Choroid plexus epithelial cell (primary cell): ENCODE measurements around the gene ANO1.
"Not testable (repeated sequence)": the region's sequence is repeated elsewhere in the genome, so short reads cannot be mapped to it uniquely, and the experiment has no call there.

ENCODE experiments used
- DNase-seq: peaks from one replicate; pipeline ENCODE4 v3.0.0-alpha.2; 2010; ENCODE audit warnings: low read depth
- H3K4me3 ChIP-seq: 2 replicates; pipeline ENCODE4 v1.5.1; 2011; ENCODE audit warnings: low read depth, mild to moderate bottlenecking, control low read depth, low read length, moderate library complexity
- CTCF ChIP-seq: conservative IDR thresholded peaks from 2 replicates; pipeline ENCODE4 v1.5.1; 2011; ENCODE audit warnings: low read depth, mild to moderate bottlenecking, control low read depth, inconsistent platforms, low read length, moderate library complexity

The ANO1 gene

GRCh38 chr11:70192666-70193410 is 114.7 kb downstream of the ANO1 start:
- no peak for DNase-seq
- no peak for TF ChIP-seq CTCF
- no peak overlapping the region for H3K4me3 ChIP-seq

GRCh38 chr11:70193411-70194292 is 115.5 kb downstream of the ANO1 start:
- DNase-seq, result no peak
- no peak for TF ChIP-seq CTCF
- no peak overlapping the region for H3K4me3 ChIP-seq

- no peak overlapping the region for H3K4me3 ChIP-seq
- no peak for DNase-seq
- no peak for TF ChIP-seq CTCF
These were observed 117.0 kb downstream of the ANO1 start for GRCh38 chr11:70194792-70195791.

- no peak overlapping the region for H3K4me3 ChIP-seq
- no peak for TF ChIP-seq CTCF
- DNase-seq, result no peak
These were observed 122.2 kb downstream of the ANO1 start for GRCh38 chr11:70200212-70200844.

- H3K4me3 ChIP-seq, DNase-seq: not testable (repeated sequence)
These were observed 122.9 kb downstream of the ANO1 start for GRCh38 chr11:70201047-70201446.

GRCh38 chr11:70201882-70202861 is 124.1 kb downstream of the ANO1 start:
- H3K4me3 ChIP-seq, result peak overlapping the region; percentile 95

More at GRCh38 chr11:70201882-70202861, 124.1 kb downstream of the ANO1 start:
- DNase-seq, result peak; percentile 61
- no peak for TF ChIP-seq CTCF
